Measurements from ENCODE around the gene TMEM8B.

TMEM8B gene, protein sequence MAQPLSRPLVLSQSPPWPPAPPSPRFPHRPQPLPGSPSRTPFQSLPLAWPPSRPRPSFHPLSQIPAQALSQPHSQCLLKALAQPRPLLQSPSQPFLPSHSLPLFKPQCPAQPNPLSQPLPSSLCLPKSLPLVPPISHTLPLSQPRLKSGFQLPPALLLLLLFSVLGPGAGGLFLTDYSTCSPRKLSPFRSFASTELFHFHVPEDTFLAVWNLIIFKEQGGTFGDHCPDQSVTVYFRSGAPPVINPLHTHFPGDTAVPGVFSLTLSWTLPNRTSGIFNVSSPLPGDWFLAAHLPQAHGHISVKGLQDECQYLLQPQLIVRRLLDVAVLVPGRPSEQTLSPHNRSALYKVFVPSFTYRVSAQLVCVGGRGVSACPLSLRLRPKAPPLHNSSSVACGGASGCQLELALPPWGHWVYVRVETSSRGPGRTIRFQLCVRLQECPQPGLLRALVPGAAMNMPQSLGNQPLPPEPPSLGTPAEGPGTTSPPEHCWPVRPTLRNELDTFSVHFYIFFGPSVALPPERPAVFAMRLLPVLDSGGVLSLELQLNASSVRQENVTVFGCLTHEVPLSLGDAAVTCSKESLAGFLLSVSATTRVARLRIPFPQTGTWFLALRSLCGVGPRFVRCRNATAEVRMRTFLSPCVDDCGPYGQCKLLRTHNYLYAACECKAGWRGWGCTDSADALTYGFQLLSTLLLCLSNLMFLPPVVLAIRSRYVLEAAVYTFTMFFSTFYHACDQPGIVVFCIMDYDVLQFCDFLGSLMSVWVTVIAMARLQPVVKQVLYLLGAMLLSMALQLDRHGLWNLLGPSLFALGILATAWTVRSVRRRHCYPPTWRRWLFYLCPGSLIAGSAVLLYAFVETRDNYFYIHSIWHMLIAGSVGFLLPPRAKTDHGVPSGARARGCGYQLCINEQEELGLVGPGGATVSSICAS

DNA sequence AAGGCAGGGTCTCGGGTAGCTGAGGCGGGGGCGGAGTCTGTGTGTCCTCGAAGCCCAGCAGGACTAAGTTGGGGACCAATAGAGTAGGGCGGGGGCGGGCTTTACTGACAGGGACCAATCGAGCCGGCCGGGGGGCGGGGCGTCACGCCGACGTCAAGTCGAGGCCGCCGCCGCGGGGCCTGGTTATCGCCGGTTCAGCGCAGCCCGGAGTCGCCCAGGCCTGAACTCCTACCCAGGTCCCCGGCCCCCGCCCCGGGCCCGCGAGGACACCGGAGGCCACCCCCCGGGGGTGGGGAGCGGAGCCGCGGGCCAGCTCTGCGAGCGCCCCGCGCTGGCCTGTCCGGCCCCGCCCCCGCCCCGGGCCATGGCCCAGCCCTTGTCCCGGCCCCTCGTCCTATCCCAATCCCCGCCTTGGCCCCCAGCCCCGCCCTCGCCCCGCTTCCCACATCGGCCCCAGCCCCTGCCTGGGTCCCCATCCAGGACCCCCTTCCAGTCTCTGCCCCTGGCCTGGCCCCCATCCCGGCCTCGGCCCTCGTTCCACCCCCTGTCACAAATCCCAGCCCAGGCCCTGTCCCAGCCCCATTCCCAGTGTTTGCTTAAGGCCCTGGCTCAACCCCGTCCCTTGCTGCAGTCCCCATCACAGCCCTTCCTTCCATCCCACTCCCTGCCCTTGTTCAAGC lies at the start of gene TMEM8B:
Gene TMEM8B (plus strand): TSS at position 145 of the 680 bp plus-strand sequence. CDS start 220 bp downstream, at position 365.
- peak; percentile 97 for DNase-seq

DNA sequence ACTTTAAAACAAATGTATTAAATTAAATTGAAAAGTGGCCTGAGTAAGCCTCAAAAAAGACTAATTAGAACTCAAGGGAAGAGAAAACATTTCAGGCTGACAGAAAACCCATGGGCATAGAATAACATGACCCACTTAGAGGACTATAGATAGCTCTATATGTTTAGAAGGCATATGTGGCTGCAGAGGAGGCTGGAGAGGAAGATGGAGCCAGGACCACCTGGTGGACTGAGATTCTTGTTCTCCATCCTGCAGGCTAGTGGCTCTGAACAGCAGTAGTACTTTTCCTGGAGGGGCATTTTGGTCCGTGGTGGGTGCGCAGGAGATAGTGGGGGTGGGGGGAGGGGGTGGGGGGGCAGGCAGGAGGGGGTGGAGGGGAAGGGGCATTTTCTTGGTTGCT lies 48.0 kb upstream of the TMEM8B start:
- DNase-seq, result no peak

DNA sequence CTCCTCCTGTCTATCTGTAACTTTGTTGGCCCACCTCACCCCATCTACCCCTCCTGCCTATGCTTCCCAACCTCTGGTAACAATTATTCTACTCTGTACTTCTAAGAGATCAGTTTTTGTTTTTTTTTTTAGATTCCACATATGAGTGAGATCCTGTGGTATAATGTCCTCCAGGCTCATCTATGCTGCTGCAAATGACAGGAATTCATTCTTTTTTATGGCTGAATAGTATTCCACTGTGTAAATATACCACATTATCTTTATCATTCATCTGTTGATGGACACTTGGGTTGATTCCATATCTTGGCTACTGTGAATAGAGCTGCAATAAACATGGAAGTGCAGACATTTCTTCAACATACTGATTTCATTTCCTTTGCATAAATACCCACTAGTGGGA lies 45.6 kb upstream of the TMEM8B start:
- no peak for DNase-seq

DNA sequence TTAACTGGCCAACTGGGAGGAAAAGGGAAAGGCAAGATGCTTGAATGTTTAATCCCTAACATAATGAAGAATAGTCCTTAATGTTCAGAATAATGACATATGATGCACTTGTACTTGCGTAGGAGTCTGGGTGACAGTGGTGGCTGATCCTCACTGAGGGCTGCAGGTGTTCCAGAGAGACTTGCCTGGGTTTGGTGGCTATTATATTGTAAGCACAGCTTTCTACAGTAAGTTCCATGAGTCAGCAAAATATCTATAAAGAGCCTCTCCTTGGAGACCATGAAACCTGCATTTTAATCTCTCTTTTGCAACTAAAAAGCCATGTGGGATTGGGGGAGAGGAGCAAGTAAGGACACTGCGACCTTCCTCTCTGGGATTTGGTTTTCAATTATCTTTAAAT lies 39.5 kb upstream of the TMEM8B start:
- no peak for DNase-seq

DNA sequence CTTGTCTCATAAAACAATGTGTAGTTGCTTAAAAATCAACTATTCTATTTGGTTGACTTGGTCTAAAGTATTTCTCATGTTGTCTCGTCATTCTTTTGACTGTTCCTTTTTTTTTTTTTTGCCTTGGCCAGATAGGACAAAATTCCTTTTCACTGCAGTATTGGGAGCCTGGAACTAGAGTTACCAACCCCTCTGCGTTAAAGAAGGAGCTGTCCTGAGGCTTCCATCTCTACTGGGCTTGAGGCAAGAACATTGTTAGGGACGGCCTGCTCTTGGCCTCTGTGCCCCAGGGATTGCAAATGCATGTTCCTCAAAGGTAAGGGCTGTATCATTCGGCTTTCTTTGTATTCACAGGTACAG lies 39.0 kb upstream of the TMEM8B start:
- DNase-seq, result no peak

DNA sequence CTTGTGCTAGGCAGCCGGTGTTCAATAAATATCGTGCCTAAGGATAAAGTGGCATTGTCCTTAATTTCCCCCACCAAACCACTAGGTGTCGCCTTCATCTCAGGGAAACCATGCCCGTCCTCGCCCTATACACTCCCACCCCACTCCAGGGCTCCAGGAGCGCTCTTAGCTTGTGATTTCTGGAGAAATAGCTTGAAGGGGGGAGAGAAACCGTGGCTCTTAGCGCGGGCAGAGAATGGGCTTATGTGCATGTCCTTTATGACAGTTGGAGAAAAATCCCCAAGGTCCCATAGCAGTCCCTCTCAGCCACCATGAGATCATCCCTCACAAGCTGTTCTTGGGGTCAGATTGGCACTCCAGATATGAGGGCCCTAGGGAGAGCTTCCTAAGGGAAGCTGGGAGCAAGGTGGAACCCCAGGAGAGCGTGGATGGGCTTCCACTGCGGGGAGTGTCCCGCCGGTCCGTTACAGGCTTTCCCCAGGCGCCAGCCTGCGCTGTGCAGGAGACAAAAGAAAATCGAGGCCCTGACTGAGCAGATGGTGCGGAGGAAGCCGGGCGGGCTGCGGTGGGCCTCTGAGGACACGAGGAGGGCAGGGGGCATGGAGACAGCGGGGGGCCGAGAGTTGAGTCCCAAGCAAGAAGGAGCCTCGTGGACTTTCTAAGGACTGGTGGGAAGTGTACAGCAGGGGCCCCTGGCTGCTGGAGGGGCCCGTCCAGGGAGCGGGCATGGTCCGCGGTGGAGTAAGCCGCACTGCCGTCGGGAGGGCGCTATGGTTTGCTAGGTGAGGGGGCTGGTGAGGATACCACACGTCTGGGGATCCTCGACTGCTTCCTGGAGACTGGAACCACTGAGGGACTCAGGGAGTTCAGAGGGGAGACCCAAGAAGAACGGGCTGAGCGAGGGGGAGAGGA lies 38.4 kb upstream of the TMEM8B start:
- DNase-seq, result peak; percentile 86

DNA sequence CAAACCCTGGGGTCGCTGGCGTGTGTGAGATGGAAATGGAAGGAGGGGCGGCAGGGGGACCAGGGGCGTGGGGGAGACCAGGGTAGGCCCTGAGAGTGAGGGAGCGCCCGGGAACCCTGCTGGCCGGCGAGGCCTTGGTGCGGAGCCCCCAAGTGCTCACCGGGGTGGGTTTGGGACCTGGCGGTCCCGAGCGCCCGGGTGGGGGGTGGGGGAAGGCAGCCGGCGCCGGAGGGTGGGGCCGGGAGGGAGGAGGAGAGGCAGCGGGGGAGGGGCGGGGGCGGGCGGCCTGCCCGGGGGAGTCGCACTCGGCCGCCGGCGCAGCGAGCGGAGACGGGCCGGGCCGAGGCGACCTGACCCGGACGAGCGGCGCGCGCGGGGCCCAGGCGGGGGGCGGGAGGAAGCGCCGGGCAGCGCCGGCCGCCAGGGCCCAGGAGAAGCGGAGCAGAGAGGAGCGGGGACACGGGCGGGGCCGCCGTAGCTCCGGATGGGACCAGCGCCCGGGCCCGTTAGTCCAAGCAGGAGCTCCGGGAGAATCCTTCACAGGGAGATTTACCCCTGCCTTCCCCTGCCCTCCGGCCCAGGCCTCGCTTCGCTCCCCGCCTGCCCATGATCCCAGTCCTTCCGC lies 37.6 kb upstream of the TMEM8B start, which contains the start of gene NPR2:
Gene NPR2 (plus strand): TSS at position 295 of the 625 bp plus-strand sequence. CDS start 818 bp downstream, outside the sequence.
- peak; percentile 68 for DNase-seq

DNA sequence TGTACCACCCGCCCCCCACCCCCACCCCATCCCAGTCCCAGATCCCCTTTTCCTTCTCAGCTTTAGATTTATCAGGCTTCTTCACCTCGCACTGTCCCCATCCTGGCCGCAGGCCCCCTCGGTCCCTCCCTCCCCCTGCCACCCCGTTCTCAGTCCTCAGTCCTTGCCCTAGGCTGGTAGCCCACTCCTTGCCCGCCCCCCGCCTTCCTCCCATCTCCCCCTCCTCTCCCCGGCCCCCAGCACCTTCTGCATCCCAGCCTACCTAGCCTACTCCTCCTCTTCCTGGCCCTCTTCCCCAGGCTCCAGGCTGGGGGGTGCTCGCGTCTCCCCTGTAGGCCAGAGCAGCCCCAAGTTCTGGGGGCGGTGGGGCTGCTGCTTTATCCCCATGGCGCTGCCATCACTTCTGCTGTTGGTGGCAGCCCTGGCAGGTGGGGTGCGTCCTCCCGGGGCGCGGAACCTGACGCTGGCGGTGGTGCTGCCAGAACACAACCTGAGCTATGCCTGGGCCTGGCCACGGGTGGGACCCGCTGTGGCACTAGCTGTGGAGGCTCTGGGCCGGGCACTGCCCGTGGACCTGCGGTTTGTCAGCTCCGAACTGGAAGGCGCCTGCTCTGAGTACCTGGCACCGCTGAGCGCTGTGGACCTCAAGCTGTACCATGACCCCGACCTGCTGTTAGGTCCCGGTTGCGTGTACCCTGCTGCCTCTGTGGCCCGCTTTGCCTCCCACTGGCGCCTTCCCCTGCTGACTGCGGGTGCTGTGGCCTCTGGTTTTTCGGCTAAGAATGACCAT lies 36.8 kb upstream of the TMEM8B start:
- no peak for DNase-seq

DNA sequence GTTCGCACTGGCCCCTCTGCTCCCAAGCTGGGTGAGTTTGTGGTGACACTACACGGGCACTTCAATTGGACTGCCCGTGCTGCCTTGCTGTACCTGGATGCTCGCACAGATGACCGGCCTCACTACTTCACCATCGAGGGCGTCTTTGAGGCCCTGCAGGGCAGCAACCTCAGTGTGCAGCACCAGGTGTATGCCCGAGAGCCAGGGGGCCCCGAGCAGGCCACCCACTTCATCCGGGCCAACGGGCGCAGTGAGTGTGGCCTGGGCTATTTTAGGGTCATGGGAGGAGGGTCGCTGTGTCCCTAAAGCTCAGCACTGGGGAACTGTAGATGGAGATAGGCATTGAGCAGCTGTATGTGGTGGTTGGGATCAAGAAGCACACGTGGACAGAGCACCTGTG lies 36.2 kb upstream of the TMEM8B start:
- DNase-seq, result no peak

DNA sequence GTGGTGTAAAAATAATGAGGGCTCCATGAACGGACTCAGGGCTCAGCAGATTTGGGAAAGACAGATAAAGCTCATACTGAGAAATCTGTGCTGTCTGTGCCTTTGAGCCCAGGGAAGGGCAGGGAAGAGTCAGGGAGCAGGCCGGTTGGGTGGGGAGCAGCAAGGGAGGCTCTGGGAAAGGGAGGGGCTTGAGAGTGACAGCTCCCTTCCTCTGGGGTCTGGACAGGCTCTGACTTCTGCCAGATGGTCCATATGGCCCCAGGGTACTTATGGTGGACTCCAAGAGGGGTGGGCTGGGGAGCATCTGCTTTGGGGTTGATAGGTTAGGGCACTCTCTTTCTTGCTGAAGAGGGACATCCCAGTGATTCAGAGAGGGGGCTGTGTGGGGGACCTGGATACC lies 35.6 kb upstream of the TMEM8B start:
- no peak for DNase-seq

DNA sequence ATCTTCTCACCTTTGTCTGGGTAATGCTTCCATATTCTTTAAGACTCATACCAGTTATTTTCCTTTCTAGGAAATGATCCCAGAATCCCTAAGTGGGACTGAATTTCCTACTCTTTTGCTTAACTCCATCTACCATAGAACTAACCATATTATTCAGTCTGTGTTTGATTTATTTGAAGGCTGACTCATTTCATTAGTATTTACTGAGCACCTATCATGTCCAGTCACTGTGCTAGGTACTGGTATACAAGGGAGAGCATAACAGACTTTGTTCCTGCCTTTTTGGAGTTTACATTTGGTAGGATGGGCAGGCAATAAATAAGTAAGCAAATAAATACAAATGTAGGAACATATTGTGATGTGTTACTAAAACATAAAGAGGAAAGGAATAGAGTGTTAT lies 33.3 kb upstream of the TMEM8B start:
- DNase-seq, result no peak

DNA sequence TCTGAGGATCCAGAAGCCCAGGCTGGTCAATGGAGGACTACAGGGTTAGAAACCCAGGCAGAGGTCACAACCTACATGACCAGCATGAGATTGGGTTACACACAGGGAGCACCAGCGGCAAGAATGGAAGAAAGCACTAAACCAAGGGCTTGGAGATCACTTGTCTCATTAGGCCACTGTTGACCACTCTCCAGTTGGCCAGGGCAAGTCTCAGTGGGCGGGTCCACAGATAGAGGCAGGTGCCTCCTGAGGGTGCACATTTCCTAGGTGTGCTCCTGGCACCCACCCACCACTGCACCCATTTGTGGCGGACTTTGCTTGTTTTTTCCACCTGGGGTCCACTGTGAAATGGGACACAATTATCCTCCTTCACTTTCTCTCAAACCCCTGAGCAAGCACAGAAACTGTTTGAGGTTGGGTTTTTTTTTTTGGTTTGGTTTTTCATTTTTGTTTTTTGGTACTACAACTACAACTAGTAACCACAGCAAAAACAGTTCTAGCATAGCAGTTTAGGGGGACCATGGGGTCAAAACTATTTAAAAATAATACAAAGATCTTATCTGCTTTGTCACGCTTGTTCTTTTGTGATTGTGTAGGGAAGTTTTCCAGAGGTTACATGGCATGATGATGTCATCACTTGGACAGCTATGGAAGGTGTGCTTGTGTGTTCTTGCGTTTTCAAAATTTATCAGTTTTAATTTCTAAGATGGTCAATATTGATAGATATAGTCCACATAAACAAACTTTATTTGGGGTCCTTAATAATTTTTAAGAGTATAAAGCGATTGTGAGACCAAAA lies 31.5 kb upstream of the TMEM8B start:
- DNase-seq, result no peak

DNA sequence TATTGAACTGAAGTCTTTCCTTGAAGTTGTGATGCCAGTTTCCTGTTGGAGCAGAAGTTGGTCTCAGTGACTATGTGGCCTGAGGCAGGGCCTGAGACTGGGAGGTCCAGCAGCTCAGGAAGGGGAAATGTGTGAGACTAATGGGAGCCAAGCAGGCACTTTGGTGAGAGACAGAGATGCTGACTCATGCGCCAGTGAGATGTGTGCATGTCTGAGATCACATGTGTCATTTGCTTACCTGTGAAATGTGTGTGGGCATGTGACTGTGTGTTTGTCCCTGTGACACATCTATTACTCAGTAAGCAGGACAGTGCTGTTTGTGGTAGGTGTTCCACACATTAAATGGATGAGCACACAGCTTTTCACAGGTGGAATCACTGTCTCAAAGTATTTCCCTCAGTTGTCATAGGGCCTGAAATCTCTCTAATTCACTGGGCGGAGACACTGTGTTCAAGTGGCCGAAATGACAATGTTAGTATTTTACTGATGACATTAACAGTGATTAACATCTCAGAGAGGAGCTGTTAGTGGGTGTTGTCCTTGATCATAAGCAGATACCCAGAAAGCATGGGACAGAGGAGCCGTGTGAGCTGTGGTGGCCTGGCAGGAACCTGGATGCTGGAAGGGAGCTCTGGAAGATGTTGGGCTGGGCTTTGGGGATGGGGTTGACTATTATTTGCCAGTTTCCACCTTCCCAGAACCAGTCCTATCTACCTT lies 30.2 kb upstream of the TMEM8B start:
- DNase-seq, result no peak

DNA sequence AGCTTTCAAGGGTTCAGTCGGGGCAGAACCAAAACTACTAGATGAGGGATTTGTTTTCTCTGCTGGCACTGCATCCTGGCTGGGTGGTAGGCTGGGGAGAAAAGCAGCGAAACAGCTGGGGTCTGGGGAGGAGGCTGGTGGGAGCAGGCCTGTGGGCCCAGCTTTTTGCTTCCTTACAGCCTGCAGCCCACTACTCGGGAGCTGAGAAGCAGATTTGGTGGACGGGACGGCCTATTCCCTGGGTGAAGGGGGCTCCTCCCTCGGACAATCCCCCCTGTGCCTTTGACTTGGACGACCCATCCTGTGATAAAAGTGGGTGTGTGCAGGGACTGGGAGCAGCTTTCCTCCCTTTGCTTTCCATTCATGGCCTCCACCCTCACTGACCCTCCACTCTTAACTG lies 28.5 kb upstream of the TMEM8B start:
- DNase-seq, result no peak

DNA sequence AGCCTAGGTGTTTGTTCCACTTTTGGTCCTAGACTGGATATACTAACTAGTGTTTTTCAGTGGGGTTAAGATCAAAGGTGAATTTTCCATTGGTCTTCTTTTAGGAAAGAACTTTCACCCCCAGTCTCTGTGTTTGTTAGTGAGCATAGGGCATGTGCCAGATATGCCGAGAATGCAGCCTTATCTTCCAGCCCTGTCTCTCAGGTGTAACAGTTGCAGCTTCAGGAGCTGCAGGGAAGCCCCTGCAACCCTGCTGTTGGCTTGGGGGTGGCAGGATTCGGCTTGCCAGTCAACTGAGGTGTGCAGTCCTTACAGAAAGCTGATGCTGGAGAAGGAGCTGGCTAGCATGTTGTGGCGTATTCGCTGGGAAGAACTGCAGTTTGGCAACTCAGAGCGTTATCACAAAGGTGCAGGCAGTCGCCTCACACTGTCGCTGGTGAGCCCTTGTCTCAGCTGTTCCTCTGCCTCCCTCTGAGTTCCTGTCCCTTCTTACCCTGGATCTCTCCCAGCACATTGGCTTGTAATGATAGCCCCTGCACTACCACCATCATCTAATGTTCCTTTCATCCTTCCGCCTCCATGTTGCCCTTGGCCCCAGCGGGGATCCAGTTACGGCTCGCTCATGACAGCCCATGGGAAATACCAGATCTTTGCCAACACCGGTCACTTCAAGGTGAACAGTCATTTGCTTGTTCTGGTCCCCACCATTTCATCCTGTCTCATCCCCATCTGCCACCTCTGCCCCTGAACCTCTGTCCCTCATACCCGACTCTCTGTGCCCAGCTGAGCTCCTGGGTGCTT lies 27.5 kb upstream of the TMEM8B start:
- DNase-seq, result no peak

DNA sequence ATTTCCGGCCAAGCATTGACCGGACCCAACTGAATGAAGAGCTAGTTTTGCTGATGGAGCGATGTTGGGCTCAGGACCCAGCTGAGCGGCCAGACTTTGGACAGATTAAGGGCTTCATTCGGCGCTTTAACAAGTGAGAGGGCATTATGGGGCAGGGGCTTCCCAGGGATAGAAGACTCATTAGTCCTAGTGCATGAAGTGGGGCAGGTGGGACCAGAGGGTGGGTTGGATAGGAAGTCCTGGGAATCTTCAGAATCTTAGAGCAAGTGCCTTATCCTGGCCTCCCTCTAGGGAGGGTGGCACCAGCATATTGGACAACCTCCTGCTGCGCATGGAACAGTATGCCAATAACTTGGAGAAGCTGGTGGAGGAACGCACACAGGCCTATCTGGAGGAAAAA lies 22.9 kb upstream of the TMEM8B start:
- DNase-seq, result no peak

DNA sequence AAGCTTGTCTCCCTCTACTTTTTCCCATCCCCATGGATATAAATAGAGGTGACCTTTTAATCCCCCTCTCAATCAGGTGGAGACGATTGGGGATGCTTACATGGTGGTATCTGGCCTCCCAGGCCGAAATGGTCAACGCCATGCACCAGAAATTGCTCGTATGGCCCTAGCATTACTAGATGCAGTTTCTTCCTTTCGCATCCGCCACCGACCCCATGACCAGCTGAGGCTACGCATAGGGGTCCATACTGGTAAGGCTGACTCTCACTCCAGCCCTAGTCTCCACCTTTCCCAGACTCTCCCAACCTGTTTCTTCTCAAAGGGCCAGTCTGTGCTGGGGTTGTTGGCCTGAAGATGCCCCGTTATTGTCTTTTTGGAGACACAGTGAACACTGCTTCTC lies 20.6 kb upstream of the TMEM8B start:
- DNase-seq, result no peak

DNA sequence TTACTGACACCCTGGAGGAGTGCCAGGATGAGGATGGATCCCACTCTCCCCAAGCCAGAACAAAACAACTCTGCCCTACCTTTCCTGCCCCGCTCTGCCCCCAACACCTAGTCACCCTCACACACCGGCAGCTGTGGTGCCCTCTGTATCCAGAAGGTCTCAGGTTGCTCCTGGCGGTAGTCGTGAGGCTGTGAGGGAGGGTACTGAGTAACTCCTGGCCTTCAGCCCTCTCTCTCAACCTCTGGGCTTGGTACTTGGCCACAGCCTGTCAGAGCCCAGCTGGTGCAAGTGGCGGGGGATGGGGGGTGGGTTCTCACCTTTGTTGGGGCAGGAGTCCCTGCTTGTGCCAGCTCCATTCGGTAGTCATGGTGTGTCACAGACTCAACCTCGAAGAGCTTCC lies 18.9 kb upstream of the TMEM8B start:
- DNase-seq, result no peak

Data from femur (tissue), 1 donor.